WTC11 (cell line): ENCODE measurements around the gene MAP7D2. TPM values are rescaled to one million over a fixed set of nuclear protein-coding genes. Genes with fewer than 3 reads are reported as not detected.

ENCODE experiments used
- ATAC-seq: fragments of 200-7000 bp; cut with Tn5 transposase; 2 replicates; pipeline ENCODE4 v1.10.0; 2021; ENCODE audit warnings: mild to moderate bottlenecking, moderate library complexity
- CTCF ChIA-PET: fragments of 300-600 bp; sonication (Branson Sonifier 250); formaldehyde crosslinking; loops from one replicate; lab custom pipeline; 2021; ENCODE audit warnings: antibody characterized with exemption; lab: Charles Lee
- POLR2A ChIA-PET: fragments of 350-600 bp; sonication (Branson Sonifier 250); formaldehyde crosslinking; loops from one replicate; lab custom pipeline; 2021; ENCODE audit warnings: antibody characterized with exemption; lab: Charles Lee
- DNase-seq: peaks from one replicate; pipeline ENCODE4 v3.0.0; 2021; ENCODE audit warnings: low spot score
- H3K27ac Mint-ChIP-seq: 2 replicates; pipeline ENCODE4 v1.8.0; 2021; ENCODE audit warnings: mixed read lengths
- H3K27me3 Mint-ChIP-seq: 2 replicates; pipeline ENCODE4 v1.8.0; 2021; ENCODE audit warnings: low read depth, mild to moderate bottlenecking, moderate library complexity, mixed read lengths
- H3K36me3 Mint-ChIP-seq: 2 replicates; pipeline ENCODE4 v1.8.0; 2021; ENCODE audit warnings: mixed read lengths
- H3K4me1 Mint-ChIP-seq: 2 replicates; pipeline ENCODE4 v1.8.0; 2022; ENCODE audit warnings: mixed read lengths
- H3K4me3 Mint-ChIP-seq: 2 replicates; pipeline ENCODE4 v1.8.0; 2021; ENCODE audit warnings: mild to moderate bottlenecking, moderate library complexity, mixed read lengths
- H3K9me3 Mint-ChIP-seq: 2 replicates; pipeline ENCODE4 v1.8.0; 2021; ENCODE audit warnings: mixed read lengths
- ATF6 ChIP-seq: sonication (generic); formaldehyde crosslinking; IDR thresholded peaks from 2 replicates; pipeline ENCODE4 v1.8.1; 2023; ENCODE audit warnings: mild to moderate bottlenecking, missing genetic modification reagents
- CREM ChIP-seq: sonication (generic); formaldehyde crosslinking; IDR thresholded peaks from 2 replicates; pipeline ENCODE4 v1.8.1; 2022; ENCODE audit warnings: mild to moderate bottlenecking, missing genetic modification reagents, moderate library complexity
- E2F1 ChIP-seq: sonication (generic); formaldehyde crosslinking; IDR thresholded peaks from 2 replicates; pipeline ENCODE4 v1.8.0; 2022; ENCODE audit warnings: mild to moderate bottlenecking, missing genetic modification reagents
- FOXJ3 ChIP-seq: sonication (generic); formaldehyde crosslinking; IDR thresholded peaks from 2 replicates; pipeline ENCODE4 v1.9.0; 2021; ENCODE audit warnings: missing genetic modification reagents, mild to moderate bottlenecking, borderline replicate concordance
- JAZF1 ChIP-seq: fragments of 250-450 bp; sonication (Bioruptor Pico); IDR thresholded peaks from 2 replicates; pipeline ENCODE4 v1.9.0; 2021; ENCODE audit warnings: moderate library complexity, mild to moderate bottlenecking, inconsistent platforms
- JUN ChIP-seq: sonication (generic); formaldehyde crosslinking; IDR thresholded peaks from 2 replicates; pipeline ENCODE4 v1.8.0; 2023; ENCODE audit warnings: mild to moderate bottlenecking, missing genetic modification reagents
- NFATC4 ChIP-seq: fragments of 250-450 bp; sonication (Bioruptor Pico); IDR thresholded peaks from 2 replicates; pipeline ENCODE4 v1.9.0; 2021; ENCODE audit warnings: mild to moderate bottlenecking
- NFE2L1 ChIP-seq: sonication (generic); formaldehyde crosslinking; IDR thresholded peaks from 2 replicates; pipeline ENCODE4 v1.8.1; 2023; ENCODE audit warnings: missing genetic modification reagents
- NR1H2 ChIP-seq: sonication (generic); formaldehyde crosslinking; IDR thresholded peaks from 2 replicates; pipeline ENCODE4 v1.9.0; 2021; ENCODE audit warnings: mild to moderate bottlenecking, moderate library complexity, missing genetic modification reagents
- RORB ChIP-seq: fragments of 250-450 bp; sonication (Bioruptor Pico); IDR thresholded peaks from 2 replicates; pipeline ENCODE4 v1.9.0; 2021; ENCODE audit warnings: mild to moderate bottlenecking
- SMAD3 ChIP-seq: sonication (generic); formaldehyde crosslinking; IDR thresholded peaks from 2 replicates; pipeline ENCODE4 v1.8.0; 2022; ENCODE audit warnings: missing genetic modification reagents, mild to moderate bottlenecking, borderline replicate concordance
- SOX15 ChIP-seq: fragments of 250-450 bp; sonication (Bioruptor Pico); IDR thresholded peaks from 2 replicates; pipeline ENCODE4 v1.9.0; 2021; ENCODE audit warnings: mild to moderate bottlenecking
- TCF7 ChIP-seq: sonication (generic); formaldehyde crosslinking; IDR thresholded peaks from 2 replicates; pipeline ENCODE4 v1.8.0; 2022; ENCODE audit warnings: mild to moderate bottlenecking, low read depth, missing genetic modification reagents, moderate library complexity
- ZNF121 ChIP-seq: sonication (generic); formaldehyde crosslinking; IDR thresholded peaks from 2 replicates; pipeline ENCODE4 v1.8.0; 2023; ENCODE audit warnings: missing genetic modification reagents
- ZNF219 ChIP-seq: sonication (generic); formaldehyde crosslinking; IDR thresholded peaks from 2 replicates; pipeline ENCODE4 v1.8.0; 2023; ENCODE audit warnings: missing genetic modification reagents, mild to moderate bottlenecking, borderline replicate concordance
- ZNF232 ChIP-seq: sonication (generic); formaldehyde crosslinking; IDR thresholded peaks from 2 replicates; pipeline ENCODE4 v1.8.0; 2022; ENCODE audit warnings: mild to moderate bottlenecking, missing genetic modification reagents
- ZNF671 ChIP-seq: fragments of 250-450 bp; sonication (Bioruptor Pico); IDR thresholded peaks from 2 replicates; pipeline ENCODE4 v1.8.0; 2021; ENCODE audit warnings: mild to moderate bottlenecking
- ZSCAN18 ChIP-seq: fragments of 250-450 bp; sonication (Bioruptor Pico); IDR thresholded peaks from 2 replicates; pipeline ENCODE4 v2.1.2; 2022; ENCODE audit warnings: mild to moderate bottlenecking, moderate library complexity
- total RNA-seq: library from RNA; stranded (reverse); gene quantifications from 3 replicates; pipeline ENCODE4 v1.2.3, GENCODE V29; 2021
- TF ChIP-seq, protein P1 (sequence below): sonication (generic); formaldehyde crosslinking; IDR thresholded peaks from 2 replicates; pipeline ENCODE4 v1.8.1; 2022; ENCODE audit warnings: mild to moderate bottlenecking, missing genetic modification reagents, moderate library complexity, borderline replicate concordance
- TF ChIP-seq, protein P2 (sequence below): sonication (generic); formaldehyde crosslinking; IDR thresholded peaks from 2 replicates; pipeline ENCODE4 v1.8.1; 2022; ENCODE audit warnings: low read depth, missing genetic modification reagents, borderline replicate concordance
- TF ChIP-seq, protein P3 (sequence below): fragments of 250-450 bp; sonication (Bioruptor Pico); IDR thresholded peaks from 2 replicates; pipeline ENCODE4 v1.8.0; 2021; ENCODE audit warnings: mild to moderate bottlenecking
- TF ChIP-seq, protein P4 (sequence below): sonication (generic); formaldehyde crosslinking; IDR thresholded peaks from 2 replicates; pipeline ENCODE4 v1.8.1; 2022; ENCODE audit warnings: missing genetic modification reagents, borderline replicate concordance

MAP7D2 gene
- total RNA-seq, 1 experiment from 2014 or later = 0.57 TPM

- TF ChIP-seq FOXJ3 (CRISPR knock-in tag) = no peak
- TF ChIP-seq NFE2L1 (CRISPR knock-in tag) = no peak
- TF ChIP-seq, all 79 proteins: peak for 0
- CTCF ChIA-PET = no interaction called here
- DNase-seq = no peak
- Mint-ChIP-seq H3K9me3 (no peaks in the 10 kb centered on the region), H3K27ac (no peak overlapping the region), H3K4me3 (no peak overlapping the region), H3K27me3 (no peaks in the 10 kb centered on the region), H3K36me3 (no peaks in the 10 kb centered on the region), H3K4me1 (peaks cover 5% of the 10 kb centered on the region)
- POLR2A ChIA-PET = no interaction called here
- ATAC-seq = no peak
These were observed 105.1 kb downstream of the MAP7D2 start for GRCh38 chrX:20011608-20012007.

GRCh38 chrX:20007962-20008622 is 108.6 kb downstream of the MAP7D2 start:
- TF ChIP-seq JAZF1 (CRISPR knock-in tag) (no peak), NR1H2 (CRISPR knock-in tag) (no peak), ZNF121 (CRISPR knock-in tag) (no peak), ZNF671 (CRISPR knock-in tag) (no peak), JUN (CRISPR knock-in tag) (no peak), E2F1 (CRISPR knock-in tag) (no peak), ZSCAN18 (CRISPR knock-in tag) (no peak), NFATC4 (CRISPR knock-in tag) (no peak), RORB (CRISPR knock-in tag) (no peak), SMAD3 (CRISPR knock-in tag) (no peak), CREM (CRISPR knock-in tag) (no peak), SOX15 (no peak), ZNF232 (no peak), ATF6 (no peak), TCF7 (no peak), ZNF219 (no peak)
- TF ChIP-seq, protein P1, sequence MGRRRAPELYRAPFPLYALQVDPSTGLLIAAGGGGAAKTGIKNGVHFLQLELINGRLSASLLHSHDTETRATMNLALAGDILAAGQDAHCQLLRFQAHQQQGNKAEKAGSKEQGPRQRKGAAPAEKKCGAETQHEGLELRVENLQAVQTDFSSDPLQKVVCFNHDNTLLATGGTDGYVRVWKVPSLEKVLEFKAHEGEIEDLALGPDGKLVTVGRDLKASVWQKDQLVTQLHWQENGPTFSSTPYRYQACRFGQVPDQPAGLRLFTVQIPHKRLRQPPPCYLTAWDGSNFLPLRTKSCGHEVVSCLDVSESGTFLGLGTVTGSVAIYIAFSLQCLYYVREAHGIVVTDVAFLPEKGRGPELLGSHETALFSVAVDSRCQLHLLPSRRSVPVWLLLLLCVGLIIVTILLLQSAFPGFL (CRISPR knock-in tag) = no peak
- TF ChIP-seq, protein P2, sequence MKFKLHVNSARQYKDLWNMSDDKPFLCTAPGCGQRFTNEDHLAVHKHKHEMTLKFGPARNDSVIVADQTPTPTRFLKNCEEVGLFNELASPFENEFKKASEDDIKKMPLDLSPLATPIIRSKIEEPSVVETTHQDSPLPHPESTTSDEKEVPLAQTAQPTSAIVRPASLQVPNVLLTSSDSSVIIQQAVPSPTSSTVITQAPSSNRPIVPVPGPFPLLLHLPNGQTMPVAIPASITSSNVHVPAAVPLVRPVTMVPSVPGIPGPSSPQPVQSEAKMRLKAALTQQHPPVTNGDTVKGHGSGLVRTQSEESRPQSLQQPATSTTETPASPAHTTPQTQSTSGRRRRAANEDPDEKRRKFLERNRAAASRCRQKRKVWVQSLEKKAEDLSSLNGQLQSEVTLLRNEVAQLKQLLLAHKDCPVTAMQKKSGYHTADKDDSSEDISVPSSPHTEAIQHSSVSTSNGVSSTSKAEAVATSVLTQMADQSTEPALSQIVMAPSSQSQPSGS (CRISPR knock-in tag) = no peak
- TF ChIP-seq, protein P3, sequence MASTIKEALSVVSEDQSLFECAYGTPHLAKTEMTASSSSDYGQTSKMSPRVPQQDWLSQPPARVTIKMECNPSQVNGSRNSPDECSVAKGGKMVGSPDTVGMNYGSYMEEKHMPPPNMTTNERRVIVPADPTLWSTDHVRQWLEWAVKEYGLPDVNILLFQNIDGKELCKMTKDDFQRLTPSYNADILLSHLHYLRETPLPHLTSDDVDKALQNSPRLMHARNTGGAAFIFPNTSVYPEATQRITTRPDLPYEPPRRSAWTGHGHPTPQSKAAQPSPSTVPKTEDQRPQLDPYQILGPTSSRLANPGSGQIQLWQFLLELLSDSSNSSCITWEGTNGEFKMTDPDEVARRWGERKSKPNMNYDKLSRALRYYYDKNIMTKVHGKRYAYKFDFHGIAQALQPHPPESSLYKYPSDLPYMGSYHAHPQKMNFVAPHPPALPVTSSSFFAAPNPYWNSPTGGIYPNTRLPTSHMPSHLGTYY (CRISPR knock-in tag) = no peak
- TF ChIP-seq, protein P4, sequence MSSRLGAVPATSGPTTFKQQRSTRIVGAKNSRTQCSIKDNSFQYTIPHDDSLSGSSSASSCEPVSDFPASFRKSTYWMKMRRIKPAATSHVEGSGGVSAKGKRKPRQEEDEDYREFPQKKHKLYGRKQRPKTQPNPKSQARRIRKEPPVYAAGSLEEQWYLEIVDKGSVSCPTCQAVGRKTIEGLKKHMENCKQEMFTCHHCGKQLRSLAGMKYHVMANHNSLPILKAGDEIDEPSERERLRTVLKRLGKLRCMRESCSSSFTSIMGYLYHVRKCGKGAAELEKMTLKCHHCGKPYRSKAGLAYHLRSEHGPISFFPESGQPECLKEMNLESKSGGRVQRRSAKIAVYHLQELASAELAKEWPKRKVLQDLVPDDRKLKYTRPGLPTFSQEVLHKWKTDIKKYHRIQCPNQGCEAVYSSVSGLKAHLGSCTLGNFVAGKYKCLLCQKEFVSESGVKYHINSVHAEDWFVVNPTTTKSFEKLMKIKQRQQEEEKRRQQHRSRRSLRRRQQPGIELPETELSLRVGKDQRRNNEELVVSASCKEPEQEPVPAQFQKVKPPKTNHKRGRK (CRISPR knock-in tag) = no peak
- H3K36me3 Mint-ChIP-seq = no peaks in the 10 kb centered on the region
- no peak for ATAC-seq
- H3K27me3 Mint-ChIP-seq = no peaks in the 10 kb centered on the region
- no peak overlapping the region for H3K27ac Mint-ChIP-seq
- POLR2A ChIA-PET = no interaction called here
- CTCF ChIA-PET = no interaction called here
- peaks cover 5% of the 10 kb centered on the region for H3K4me1 Mint-ChIP-seq
- no peaks in the 10 kb centered on the region for H3K9me3 Mint-ChIP-seq
- no peak overlapping the region for H3K4me3 Mint-ChIP-seq
- no peak for DNase-seq
